ENCODE measurements around the gene WDR62.
A peak's percentile ranks its signal among the peaks of the same experiment; 100 is the strongest.
"Not testable (repeated sequence)": the region's sequence is repeated elsewhere in the genome, so short reads cannot be mapped to it uniquely, and the experiment has no call there.

The WDR62 gene

GRCh38 chr19:36023432-36023831, 31.3 kb upstream of the WDR62 start:
- H3K9me3 ChIP-seq (ENCODE audit: control insufficient read depth, insufficient read depth, low read length) = no peaks in the 10 kb centered on the region
- H3K4me3 ChIP-seq (ENCODE audit: low read depth, low read length) = no peak overlapping the region
- no peaks in the 10 kb centered on the region for H3K27me3 ChIP-seq (ENCODE audit: control insufficient read depth, insufficient read depth, low read length)
- H3K4me1 ChIP-seq (ENCODE audit: control insufficient read depth, insufficient read depth, low read length) = no peaks in the 10 kb centered on the region
- no peak overlapping the region for H3K27ac ChIP-seq (ENCODE audit: low read depth, low read length)
- H3K36me3 ChIP-seq (ENCODE audit: control insufficient read depth, insufficient read depth, low read length) = peaks cover 44% of the 10 kb centered on the region
- no peak overlapping the region for H3K9ac ChIP-seq (ENCODE audit: low read depth, low read length)

DNA sequence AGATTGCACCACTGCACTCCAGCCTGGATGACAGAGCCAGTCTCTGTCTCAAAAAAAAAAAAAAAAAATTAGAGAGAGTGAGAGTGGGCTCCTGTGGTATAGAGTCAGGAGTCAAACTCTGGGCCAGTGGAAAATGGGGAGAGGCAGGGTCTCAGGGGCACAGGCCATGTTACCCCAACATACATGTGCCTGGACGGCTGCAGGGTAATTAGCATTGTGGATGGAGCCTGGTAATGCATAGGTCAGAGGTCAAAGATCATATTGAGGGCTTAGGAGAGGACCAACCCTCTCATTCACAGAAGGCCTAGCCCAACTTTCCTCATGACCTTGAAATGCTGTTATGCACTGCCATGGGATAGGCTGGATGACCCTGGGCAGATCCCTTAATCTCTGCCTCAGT, 29.2 kb upstream of the WDR62 start:
- Histone ChIP-seq H3K9ac (ENCODE audit: low read depth, low read length) (no peak overlapping the region), H3K36me3 (ENCODE audit: control insufficient read depth, insufficient read depth, low read length) (peaks cover 38% of the 10 kb centered on the region), H3K27ac (ENCODE audit: low read depth, low read length) (no peak overlapping the region), H3K9me3 (ENCODE audit: control insufficient read depth, insufficient read depth, low read length) (no peaks in the 10 kb centered on the region), H3K4me3 (ENCODE audit: low read depth, low read length) (no peak overlapping the region), H3K27me3 (ENCODE audit: control insufficient read depth, insufficient read depth, low read length) (no peaks in the 10 kb centered on the region), H3K4me1 (ENCODE audit: control insufficient read depth, insufficient read depth, low read length) (no peaks in the 10 kb centered on the region)

DNA sequence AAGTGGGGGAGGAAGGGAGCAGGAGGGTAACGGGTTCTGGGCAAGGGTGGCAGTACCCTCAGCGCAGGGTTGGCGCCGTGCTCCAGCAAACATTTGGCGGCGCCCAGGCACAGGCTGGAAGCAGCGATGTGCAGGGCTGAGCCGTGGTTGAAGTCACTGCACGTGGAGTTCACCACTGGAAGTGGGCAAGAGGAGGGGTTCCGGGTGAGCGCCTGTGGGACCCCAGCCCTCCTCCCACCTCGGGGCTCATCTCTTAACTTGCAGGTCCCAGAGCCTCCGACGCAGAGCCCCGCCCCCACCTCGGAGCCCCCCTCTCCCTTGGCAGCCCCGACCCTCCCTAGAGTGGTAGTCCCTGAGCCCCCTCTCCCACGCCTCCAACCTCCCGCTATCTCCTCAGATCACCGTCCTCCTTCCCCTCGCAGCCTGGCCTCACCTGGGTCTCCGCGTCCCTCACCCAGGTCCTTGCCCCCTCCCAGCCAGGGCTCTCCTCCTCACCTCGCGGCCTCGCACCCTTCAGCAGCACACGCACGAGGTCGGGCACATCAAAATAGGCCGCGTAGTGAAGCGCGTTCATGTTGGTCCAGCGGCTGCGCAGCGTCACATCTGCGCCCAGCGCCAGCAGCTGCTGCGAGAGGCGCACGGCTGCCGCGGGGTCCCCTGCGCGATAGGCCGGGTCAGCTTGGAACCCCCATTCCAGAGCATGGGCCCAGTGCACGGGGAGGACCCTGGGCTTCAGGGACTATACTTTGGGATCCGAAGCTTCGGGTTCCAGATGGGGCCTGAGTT, 28.4 kb upstream of the WDR62 start:
- H3K36me3 ChIP-seq (ENCODE audit: control insufficient read depth, insufficient read depth, low read length) = peaks cover 32% of the 10 kb centered on the region
- no peak overlapping the region for H3K27ac ChIP-seq (ENCODE audit: low read depth, low read length)
- H3K27me3 ChIP-seq (ENCODE audit: control insufficient read depth, insufficient read depth, low read length) = no peaks in the 10 kb centered on the region
- H3K9me3 ChIP-seq (ENCODE audit: control insufficient read depth, insufficient read depth, low read length) = no peaks in the 10 kb centered on the region
- no peak overlapping the region for H3K4me3 ChIP-seq (ENCODE audit: low read depth, low read length)
- H3K4me1 ChIP-seq (ENCODE audit: control insufficient read depth, insufficient read depth, low read length) = no peaks in the 10 kb centered on the region
- H3K9ac ChIP-seq (ENCODE audit: low read depth, low read length) = no peak overlapping the region

- Histone ChIP-seq H3K9ac (ENCODE audit: low read depth, low read length) (no peak overlapping the region), H3K36me3 (ENCODE audit: control insufficient read depth, insufficient read depth, low read length) (peaks cover 27% of the 10 kb centered on the region)
These were observed 27.0 kb upstream of the WDR62 start for GRCh38 chr19:36027696-36028095.

DNA sequence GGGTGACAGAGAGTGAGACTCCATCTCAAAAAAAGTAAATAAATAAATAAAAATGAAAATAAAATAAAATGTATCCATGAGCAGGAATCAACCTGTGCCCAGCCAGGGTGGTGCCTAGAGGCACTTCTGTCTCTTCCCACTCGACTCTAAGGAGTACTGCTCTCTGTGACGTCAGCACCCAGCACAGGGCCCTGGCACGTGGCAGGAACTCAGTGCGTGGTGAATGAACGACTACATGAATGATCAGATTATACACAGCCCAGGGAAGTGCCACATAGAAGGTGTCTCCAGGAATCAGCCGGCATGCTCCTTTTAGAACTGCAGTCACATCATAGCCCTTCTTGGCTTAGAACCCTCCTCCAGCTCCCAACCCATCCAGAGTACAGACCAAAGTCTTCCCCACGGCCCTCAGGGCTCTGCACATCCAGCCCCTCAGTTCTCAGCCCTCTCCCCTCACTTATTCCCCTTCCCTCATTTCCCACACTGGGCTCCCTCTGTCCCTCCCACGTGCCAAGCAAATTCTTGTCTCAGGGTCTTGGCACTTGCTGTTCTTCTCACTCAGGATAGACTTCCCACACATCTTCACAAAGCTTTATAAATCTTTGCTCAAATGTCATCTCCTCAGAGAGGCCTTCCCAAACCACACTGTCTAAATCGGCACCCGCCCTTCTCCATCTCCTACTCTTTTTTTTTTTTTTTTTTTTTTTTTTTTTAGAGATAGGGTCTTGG, 26.2 kb upstream of the WDR62 start:
- Histone ChIP-seq H3K27ac (ENCODE audit: low read depth, low read length) (no peak overlapping the region), H3K36me3 (ENCODE audit: control insufficient read depth, insufficient read depth, low read length) (peaks cover 21% of the 10 kb centered on the region), H3K27me3 (ENCODE audit: control insufficient read depth, insufficient read depth, low read length) (no peaks in the 10 kb centered on the region), H3K4me1 (ENCODE audit: control insufficient read depth, insufficient read depth, low read length) (no peaks in the 10 kb centered on the region), H3K9ac (ENCODE audit: low read depth, low read length) (no peak overlapping the region), H3K4me3 (ENCODE audit: low read depth, low read length) (no peak overlapping the region), H3K9me3 (ENCODE audit: control insufficient read depth, insufficient read depth, low read length) (no peaks in the 10 kb centered on the region)

More at GRCh38 chr19:36027696-36028095, 27.0 kb upstream of the WDR62 start:
- H3K4me1 ChIP-seq (ENCODE audit: control insufficient read depth, insufficient read depth, low read length) = no peaks in the 10 kb centered on the region
- no peak overlapping the region for H3K4me3 ChIP-seq (ENCODE audit: low read depth, low read length)
- no peak overlapping the region for H3K27ac ChIP-seq (ENCODE audit: low read depth, low read length)
- H3K27me3 ChIP-seq (ENCODE audit: control insufficient read depth, insufficient read depth, low read length) = no peaks in the 10 kb centered on the region
- no peaks in the 10 kb centered on the region for H3K9me3 ChIP-seq (ENCODE audit: control insufficient read depth, insufficient read depth, low read length)

- Histone ChIP-seq H3K27me3 (ENCODE audit: control insufficient read depth, insufficient read depth, low read length) (no peaks in the 10 kb centered on the region), H3K9ac (ENCODE audit: low read depth, low read length) (no peak overlapping the region), H3K4me3 (ENCODE audit: low read depth, low read length) (no peak overlapping the region), H3K4me1 (ENCODE audit: control insufficient read depth, insufficient read depth, low read length) (no peaks in the 10 kb centered on the region), H3K36me3 (ENCODE audit: control insufficient read depth, insufficient read depth, low read length) (peaks cover 18% of the 10 kb centered on the region), H3K27ac (ENCODE audit: low read depth, low read length) (no peak overlapping the region), H3K9me3 (ENCODE audit: control insufficient read depth, insufficient read depth, low read length) (no peaks in the 10 kb centered on the region)
These were observed 24.2 kb upstream of the WDR62 start for GRCh38 chr19:36030264-36031148.

DNA sequence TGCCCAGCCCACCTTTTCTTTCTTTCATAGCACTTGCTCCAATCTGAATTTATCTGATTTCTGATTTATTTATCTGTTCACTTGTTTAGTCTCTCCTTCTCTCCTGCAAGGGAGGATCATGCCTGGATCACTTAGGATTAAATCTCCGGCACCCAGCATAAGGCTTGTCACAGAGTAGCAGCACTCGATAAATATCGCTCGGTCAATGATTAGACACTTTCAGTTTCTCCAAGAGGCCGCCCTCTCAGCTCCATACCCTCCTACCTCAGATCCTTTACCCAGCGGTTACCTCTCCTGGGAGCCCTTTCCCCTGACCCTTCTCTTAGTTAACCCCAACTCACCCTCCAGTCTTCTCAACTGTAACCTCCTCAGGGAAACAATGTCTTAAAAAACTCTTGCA, 23.4 kb upstream of the WDR62 start:
- Histone ChIP-seq H3K9ac (ENCODE audit: low read depth, low read length) (no peak overlapping the region), H3K36me3 (ENCODE audit: control insufficient read depth, insufficient read depth, low read length) (peaks cover 14% of the 10 kb centered on the region), H3K4me3 (ENCODE audit: low read depth, low read length) (no peak overlapping the region), H3K27ac (ENCODE audit: low read depth, low read length) (no peak overlapping the region), H3K4me1 (ENCODE audit: control insufficient read depth, insufficient read depth, low read length) (no peaks in the 10 kb centered on the region), H3K9me3 (ENCODE audit: control insufficient read depth, insufficient read depth, low read length) (no peaks in the 10 kb centered on the region), H3K27me3 (ENCODE audit: control insufficient read depth, insufficient read depth, low read length) (no peaks in the 10 kb centered on the region)

- Histone ChIP-seq H3K27ac (ENCODE audit: low read depth, low read length) (peak within 1 kb of the TSS; percentile 12), H3K4me1 (ENCODE audit: control insufficient read depth, insufficient read depth, low read length) (no peaks in the 10 kb centered on the region), H3K9ac (ENCODE audit: low read depth, low read length) (no peak within 1 kb of the TSS), H3K27me3 (ENCODE audit: control insufficient read depth, insufficient read depth, low read length) (no peaks in the 10 kb centered on the region), H3K4me3 (ENCODE audit: low read depth, low read length) (peak within 1 kb of the TSS; percentile 72), H3K36me3 (ENCODE audit: control insufficient read depth, insufficient read depth, low read length) (peaks cover 7% of the 10 kb centered on the region; the same call in 1 of the 2 replicates), H3K9me3 (ENCODE audit: control insufficient read depth, insufficient read depth, low read length) (no peaks in the 10 kb centered on the region)
These were observed 22.2 kb upstream of the WDR62 start, which contains the start of gene CLIP3 for GRCh38 chr19:36032251-36033104. Gene CLIP3, minus strand, starts transcription at chr19:36032873. Its CDS starts 516 bp downstream, at chr19:36032357.

- no peaks in the 10 kb centered on the region for H3K4me1 ChIP-seq (ENCODE audit: control insufficient read depth, insufficient read depth, low read length)
- H3K27me3 ChIP-seq (ENCODE audit: control insufficient read depth, insufficient read depth, low read length) = no peaks in the 10 kb centered on the region
- no peak overlapping the region for H3K27ac ChIP-seq (ENCODE audit: low read depth, low read length)
- H3K4me3 ChIP-seq (ENCODE audit: low read depth, low read length) = no peak overlapping the region
- H3K36me3 ChIP-seq (ENCODE audit: control insufficient read depth, insufficient read depth, low read length) = no peaks in the 10 kb centered on the region
- no peaks in the 10 kb centered on the region for H3K9me3 ChIP-seq (ENCODE audit: control insufficient read depth, insufficient read depth, low read length)
- H3K9ac ChIP-seq (ENCODE audit: low read depth, low read length) = no peak overlapping the region
These were observed 14.2 kb upstream of the WDR62 start for GRCh38 chr19:36040495-36040894.

DNA sequence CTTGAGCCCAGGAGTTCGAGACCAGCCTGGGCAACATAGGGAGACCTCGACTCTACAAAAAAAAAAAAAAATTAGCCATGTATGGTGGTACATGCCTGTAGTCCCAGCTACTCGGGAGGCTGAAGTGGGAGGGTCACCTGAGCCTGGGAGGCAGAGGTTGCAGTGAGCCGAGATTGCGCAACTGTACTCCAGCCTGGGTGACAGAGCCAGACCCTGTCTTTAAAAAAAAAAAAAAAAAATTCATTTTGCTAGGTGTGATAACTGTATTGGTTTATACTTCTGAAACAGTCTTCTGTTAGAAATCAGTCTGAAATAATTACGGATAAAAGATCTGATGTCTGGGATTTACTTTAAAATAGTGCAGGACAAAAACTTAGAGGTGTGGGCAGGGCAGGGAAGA, 13.6 kb upstream of the WDR62 start:
- not testable (repeated sequence) for H3K4me1 ChIP-seq (ENCODE audit: control insufficient read depth, insufficient read depth, low read length); H3K36me3 ChIP-seq (ENCODE audit: control insufficient read depth, insufficient read depth, low read length); H3K4me3 ChIP-seq (ENCODE audit: low read depth, low read length); H3K27me3 ChIP-seq (ENCODE audit: control insufficient read depth, insufficient read depth, low read length); H3K27ac ChIP-seq (ENCODE audit: low read depth, low read length); H3K9me3 ChIP-seq (ENCODE audit: control insufficient read depth, insufficient read depth, low read length); H3K9ac ChIP-seq (ENCODE audit: low read depth, low read length)
